Amniotic stem cell (primary cell): ENCODE results near the gene ATP8A2.

Experiments used
- DNase-seq: peaks from one replicate; lab custom pipeline; 2025; lab: John Stamatoyannopoulos, UW

ATP8A2 gene

GRCh38 chr13:25384758-25385410, 13.1 kb downstream of the ATP8A2 start:
- no peak for DNase-seq

- DNase-seq, result no peak
Observed at GRCh38 chr13:25391932-25392331, 20.2 kb downstream of the ATP8A2 start.

- DNase-seq, result no peak
Observed at GRCh38 chr13:25394402-25395060, 22.8 kb downstream of the ATP8A2 start.

- no peak for DNase-seq
Observed at GRCh38 chr13:25397763-25398162, 26.0 kb downstream of the ATP8A2 start.

GRCh38 chr13:25400925-25401324, 29.2 kb downstream of the ATP8A2 start:
- no peak for DNase-seq

- no peak for DNase-seq
Observed at GRCh38 chr13:25401958-25402357, 30.2 kb downstream of the ATP8A2 start.

- DNase-seq, result no peak
Observed at GRCh38 chr13:25406377-25406776, 34.6 kb downstream of the ATP8A2 start.

- no peak for DNase-seq
Observed at GRCh38 chr13:25409938-25410337, 38.2 kb downstream of the ATP8A2 start.

- DNase-seq, result no peak
Observed at GRCh38 chr13:25415241-25415640, 43.5 kb downstream of the ATP8A2 start.

- no peak for DNase-seq
Observed at GRCh38 chr13:25417535-25417934, 45.8 kb downstream of the ATP8A2 start.

- no peak for DNase-seq
Observed at GRCh38 chr13:25420161-25420560, 48.4 kb downstream of the ATP8A2 start.

GRCh38 chr13:25421612-25422011, 49.8 kb downstream of the ATP8A2 start:
- no peak for DNase-seq

- DNase-seq, result no peak
Observed at GRCh38 chr13:25422153-25422552, 50.4 kb downstream of the ATP8A2 start.

GRCh38 chr13:25423831-25424230, 52.1 kb downstream of the ATP8A2 start:
- no peak for DNase-seq

GRCh38 chr13:25429466-25429865, 57.7 kb downstream of the ATP8A2 start:
- DNase-seq, result no peak

GRCh38 chr13:25432691-25433090, 60.9 kb downstream of the ATP8A2 start:
- no peak for DNase-seq

GRCh38 chr13:25440061-25440460, 68.3 kb downstream of the ATP8A2 start:
- DNase-seq, result no peak

GRCh38 chr13:25446261-25446660, 74.5 kb downstream of the ATP8A2 start:
- no peak for DNase-seq

GRCh38 chr13:25447396-25447795, 75.6 kb downstream of the ATP8A2 start:
- DNase-seq, result no peak

- DNase-seq, result no peak
Observed at GRCh38 chr13:25453850-25454365, 82.1 kb downstream of the ATP8A2 start.

GRCh38 chr13:25455146-25455545, 83.4 kb downstream of the ATP8A2 start:
- no peak for DNase-seq

GRCh38 chr13:25457566-25457965, 85.8 kb downstream of the ATP8A2 start:
- DNase-seq, result no peak

GRCh38 chr13:25462301-25463125, 90.7 kb downstream of the ATP8A2 start:
- no peak for DNase-seq
